HEK293 (cell line): Measurements from ENCODE around the gene MCFD2.

Source experiments
- CTCF ChIA-PET: fragments of 350-600 bp; formaldehyde crosslinking; extraction: SDS; loops from one replicate; lab custom pipeline; 2021; ENCODE audit warnings: antibody characterized with exemption; lab: Yijun Ruan, JAX
- POLR2A ChIA-PET: fragments of 300-600 bp; formaldehyde crosslinking; extraction: SDS; loops from one replicate; lab custom pipeline; 2020; ENCODE audit warnings: antibody characterized with exemption, inconsistent platforms; lab: Yijun Ruan, JAX
- H3K27ac ChIP-seq: fragments of 200-500 bp; sonication (Bioruptor generic); 2 replicates; pipeline ENCODE4 v1.5.1; 2014; ENCODE audit warnings: low read depth, low read length, control low read depth, inconsistent platforms; ENCODE audit errors: extremely low read depth
- H3K36me3 ChIP-seq, 2 experiments: fragments of 200-500 bp in 1 of 2; sonication (Bioruptor generic) in 1 of 2; 1 replicate in 1 of 2; 2 replicates in 1 of 2; pipeline ENCODE4 v1.5.1; 2014 to 2017; ENCODE audit warnings: inconsistent platforms in 2 of 2, low read length in 2 of 2; ENCODE audit not compliant: control insufficient read depth in 2 of 2, insufficient read depth in 1 of 2
- H3K4me1 ChIP-seq: fragments of 200-500 bp; sonication (Bioruptor generic); 2 replicates; pipeline ENCODE4 v1.5.1; 2014; ENCODE audit warnings: mild to moderate bottlenecking, low read length, inconsistent platforms; ENCODE audit not compliant: control insufficient read depth, insufficient read depth
- H3K4me3 ChIP-seq: 2 replicates; pipeline ENCODE4 v1.5.1; 2011; ENCODE audit warnings: low read depth, mild to moderate bottlenecking, control low read depth, low read length, moderate library complexity
- H3K9me3 ChIP-seq: fragments of 200-500 bp; sonication (Bioruptor generic); 2 replicates; pipeline ENCODE4 v1.5.1; 2014; ENCODE audit warnings: low read depth, low read length, inconsistent platforms; ENCODE audit not compliant: control insufficient read depth, insufficient read depth
- AEBP2 ChIP-seq: fragments of 450-650 bp; formaldehyde crosslinking; IDR thresholded peaks from 2 replicates; pipeline ENCODE4 v1.5.1; 2016; ENCODE audit warnings: missing biosample characterization, missing genetic modification characterization, borderline replicate concordance
- KLF17 ChIP-seq: fragments of 450-650 bp; formaldehyde crosslinking; IDR thresholded peaks from 2 replicates; pipeline ENCODE4 v1.5.1; 2016; ENCODE audit warnings: missing biosample characterization, missing genetic modification characterization
- PBX3 ChIP-seq: sonication (generic); formaldehyde crosslinking; IDR thresholded peaks from 2 replicates; pipeline ENCODE4 v1.8.1; 2022; ENCODE audit warnings: mild to moderate bottlenecking, moderate library complexity, missing genetic modification reagents
- ZBTB1 ChIP-seq: fragments of 450-650 bp; formaldehyde crosslinking; IDR thresholded peaks from 2 replicates; pipeline ENCODE4 v1.5.1; 2016; ENCODE audit warnings: missing biosample characterization, missing genetic modification characterization
- ZBTB48 ChIP-seq: fragments of 450-650 bp; formaldehyde crosslinking; IDR thresholded peaks from 2 replicates; pipeline ENCODE4 v1.5.1; 2016; ENCODE audit warnings: missing biosample characterization, missing genetic modification characterization
- ZFP41 ChIP-seq: fragments of 450-650 bp; formaldehyde crosslinking; IDR thresholded peaks from 2 replicates; pipeline ENCODE4 v1.5.1; 2016; ENCODE audit warnings: missing biosample characterization, missing genetic modification characterization, borderline replicate concordance
- ZNF16 ChIP-seq: fragments of 450-650 bp; formaldehyde crosslinking; IDR thresholded peaks from 2 replicates; pipeline ENCODE4 v1.5.1; 2016; ENCODE audit warnings: low read depth, missing biosample characterization, missing genetic modification characterization
- ZNF175 ChIP-seq: fragments of 450-650 bp; formaldehyde crosslinking; IDR thresholded peaks from 2 replicates; pipeline ENCODE4 v1.5.1; 2016; ENCODE audit warnings: missing biosample characterization, missing genetic modification characterization
- ZNF184 ChIP-seq: fragments of 450-650 bp; IDR thresholded peaks from 2 replicates; pipeline ENCODE4 v1.5.1; 2018; ENCODE audit warnings: missing biosample characterization, mild to moderate bottlenecking, missing genetic modification characterization
- ZNF19 ChIP-seq: fragments of 450-650 bp; formaldehyde crosslinking; IDR thresholded peaks from 2 replicates; pipeline ENCODE4; 2016; ENCODE audit warnings: missing biosample characterization, missing genetic modification characterization, low read depth
- ZNF341 ChIP-seq: fragments of 450-650 bp; formaldehyde crosslinking; IDR thresholded peaks from 2 replicates; pipeline ENCODE4; 2016; ENCODE audit warnings: low read depth, missing biosample characterization, missing genetic modification characterization
- ZNF37A ChIP-seq: fragments of 450-650 bp; IDR thresholded peaks from 2 replicates; pipeline ENCODE4 v1.5.1; 2018; ENCODE audit warnings: missing biosample characterization, missing genetic modification characterization
- ZNF518A ChIP-seq: fragments of 450-650 bp; formaldehyde crosslinking; conservative IDR thresholded peaks from 2 replicates; pipeline ENCODE4 v1.5.1; 2016; ENCODE audit warnings: low read depth, missing biosample characterization, missing genetic modification characterization
- ZNF530 ChIP-seq: fragments of 450-650 bp; formaldehyde crosslinking; IDR thresholded peaks from 2 replicates; pipeline ENCODE4 v1.5.1; 2016; ENCODE audit warnings: low read depth, missing biosample characterization, missing genetic modification characterization
- ZNF548 ChIP-seq: fragments of 450-650 bp; formaldehyde crosslinking; IDR thresholded peaks from 2 replicates; pipeline ENCODE4 v1.5.1; 2016; ENCODE audit warnings: missing biosample characterization, missing genetic modification characterization
- ZNF580 ChIP-seq: fragments of 450-650 bp; formaldehyde crosslinking; IDR thresholded peaks from 2 replicates; pipeline ENCODE4 v1.5.1; 2016; ENCODE audit warnings: missing biosample characterization, missing genetic modification characterization
- ZNF701 ChIP-seq: fragments of 450-650 bp; formaldehyde crosslinking; IDR thresholded peaks from 2 replicates; pipeline ENCODE4 v1.5.1; 2016; ENCODE audit warnings: missing biosample characterization, missing genetic modification characterization
- ZNF768 ChIP-seq: fragments of 450-650 bp; formaldehyde crosslinking; IDR thresholded peaks from 2 replicates; pipeline ENCODE4 v1.5.1; 2018; ENCODE audit warnings: missing biosample characterization, mild to moderate bottlenecking, missing genetic modification characterization
- ZNF837 ChIP-seq: fragments of 450-650 bp; formaldehyde crosslinking; IDR thresholded peaks from 2 replicates; pipeline ENCODE4 v1.5.1; 2016; ENCODE audit warnings: missing biosample characterization, missing genetic modification characterization
- ZSCAN18 ChIP-seq: fragments of 450-650 bp; formaldehyde crosslinking; IDR thresholded peaks from 2 replicates; pipeline ENCODE4 v1.5.1; 2016; ENCODE audit warnings: missing biosample characterization, missing genetic modification characterization
- ZSCAN23 ChIP-seq: fragments of 450-650 bp; formaldehyde crosslinking; IDR thresholded peaks from 2 replicates; pipeline ENCODE4 v1.5.1; 2016; ENCODE audit warnings: missing biosample characterization, missing genetic modification characterization
- ZSCAN4 ChIP-seq: fragments of 450-650 bp; formaldehyde crosslinking; IDR thresholded peaks from 2 replicates; pipeline ENCODE4 v1.5.1; 2017; ENCODE audit warnings: missing biosample characterization, missing genetic modification characterization

The MCFD2 gene

GRCh38 chr2:46871976-46872381, 43.6 kb downstream of the MCFD2 start:
- no peaks in the 10 kb centered on the region for H3K36me3 ChIP-seq
- ChIA-PET CTCF (interaction anchor here (0.9 to 1.8 kb wide), 2 partner anchors 69 to 95 kb away, joined by 5 to 11 read pairs; no protein-coding TSS in a partner anchor), POLR2A (no interaction called here)
- H3K27ac ChIP-seq = no peak overlapping the region
- peaks cover 10% of the 10 kb centered on the region for H3K4me1 ChIP-seq
- H3K4me3 ChIP-seq = no peak overlapping the region
- TF ChIP-seq ZBTB1 (tag by site-specific recombination) = no peak
- TF ChIP-seq ZNF341 (tag by site-specific recombination) = peak; percentile 53
- H3K9me3 ChIP-seq = no peaks in the 10 kb centered on the region

- CTCF ChIA-PET = no interaction called here
- TF ChIP-seq ZFP41 = no peak
- no peak for TF ChIP-seq ZNF768 (tag by site-specific recombination)
- no peak for TF ChIP-seq ZNF530
- TF ChIP-seq KLF17 (tag by site-specific recombination) = no peak
- TF ChIP-seq ZNF19 (tag by site-specific recombination) = no peak
- no peak for TF ChIP-seq ZSCAN18
- no peak for TF ChIP-seq ZSCAN23 (tag by site-specific recombination)
- no peak for TF ChIP-seq ZNF175 (tag by site-specific recombination)
- TF ChIP-seq ZSCAN4 (tag by site-specific recombination) = no peak
- TF ChIP-seq ZNF184 (tag by site-specific recombination) = no peak
- no peak for TF ChIP-seq ZNF837
- no peak for TF ChIP-seq ZBTB48 (tag by site-specific recombination)
- no peak for TF ChIP-seq PBX3
- no peak for TF ChIP-seq ZNF701 (tag by site-specific recombination)
- TF ChIP-seq ZNF37A (tag by site-specific recombination) = no peak
- TF ChIP-seq ZNF518A (tag by site-specific recombination) = no peak
- no peak for TF ChIP-seq AEBP2 (tag by site-specific recombination)
- no peak for TF ChIP-seq ZNF16 (tag by site-specific recombination)
- no peak for TF ChIP-seq ZNF548 (tag by site-specific recombination)
- no peak for TF ChIP-seq ZNF580
- peaks cover 10% of the 10 kb centered on the region for H3K4me1 ChIP-seq
- H3K27ac ChIP-seq = no peak overlapping the region
- no peaks in the 10 kb centered on the region for H3K36me3 ChIP-seq
- no peak overlapping the region for H3K4me3 ChIP-seq
- POLR2A ChIA-PET = no interaction called here
- no peaks in the 10 kb centered on the region for H3K9me3 ChIP-seq
Measured at GRCh38 chr2:46870051-46870839, 45.4 kb downstream of the MCFD2 start.
